HG03175 (cell line): ENCODE results near the gene PNRC1.
"Not testable (repeated sequence)": the region's sequence is repeated elsewhere in the genome, so short reads cannot be mapped to it uniquely, and the experiment has no call there.

Experiments
- ATAC-seq: cut with Tn5 transposase; IDR thresholded peaks from one replicate; pipeline ENCODE4 v1.9.1; 2021; ENCODE audit warnings: mild to moderate bottlenecking, moderate library complexity; ENCODE audit not compliant: unreplicated experiment

PNRC1 gene

GRCh38 chr6:89080281-89081128 lies at the start of gene PNRC1:
PNRC1 (plus strand) TSS chr6:89080751; CDS start chr6:89080895, 144 bp downstream.
- peak; percentile 74 for ATAC-seq

DNA sequence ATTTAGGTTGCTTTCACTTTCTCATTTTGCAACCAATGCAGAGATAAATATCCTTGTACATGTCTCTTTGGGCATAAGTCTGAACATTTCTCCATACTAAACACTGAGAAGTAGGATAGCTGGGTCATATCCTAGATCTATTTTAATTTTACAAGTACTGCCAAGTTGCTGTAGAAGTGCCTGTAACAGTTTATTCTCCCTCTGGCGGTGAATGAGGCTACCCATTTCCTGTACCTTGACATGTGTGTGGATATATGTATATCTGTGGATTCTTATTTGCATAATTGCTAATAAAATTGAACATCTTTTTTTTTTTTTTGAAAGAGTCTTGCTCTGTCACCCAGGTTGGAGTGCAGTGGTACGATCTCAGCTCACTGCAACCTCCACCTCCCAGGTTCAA lies 48.0 kb upstream of the PNRC1 start:
- ATAC-seq: no peak

DNA sequence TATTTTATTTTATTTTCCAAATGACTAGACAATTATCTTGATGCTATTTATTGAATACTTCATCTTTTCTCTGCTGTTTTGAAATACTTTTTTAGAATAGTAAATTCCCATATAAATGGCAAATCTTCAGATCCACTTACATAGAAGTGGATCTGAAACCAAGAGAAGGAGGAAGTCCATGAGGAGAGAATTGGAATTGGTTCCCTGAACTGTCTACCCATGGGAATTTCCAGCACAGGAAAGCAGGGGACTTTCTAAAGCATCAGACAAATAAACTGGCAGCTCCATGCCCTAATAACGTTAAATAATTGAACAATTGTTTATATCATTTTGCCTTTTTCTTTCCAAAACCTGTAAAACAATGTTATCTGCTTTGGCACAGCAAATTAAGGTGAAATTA lies 47.1 kb upstream of the PNRC1 start:
- no peak for ATAC-seq

DNA sequence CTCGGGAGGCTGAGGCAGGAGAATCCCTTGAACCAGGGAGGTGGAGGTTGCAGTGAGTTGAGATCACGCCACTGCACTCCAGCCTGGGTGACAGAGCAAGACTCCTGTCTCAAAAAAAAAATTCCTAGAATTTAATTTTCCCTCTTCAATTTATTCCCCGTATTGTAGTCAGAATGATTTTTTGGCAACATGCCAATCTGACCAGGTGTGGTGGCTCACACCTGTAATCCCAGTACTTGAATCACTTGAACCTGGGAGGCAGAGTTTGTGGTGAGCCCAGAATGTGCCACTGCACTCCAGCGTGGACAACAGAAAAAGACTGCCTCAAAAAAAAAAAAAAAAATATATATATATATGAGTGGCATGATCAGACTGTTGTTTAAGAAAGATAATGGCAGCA lies 46.4 kb upstream of the PNRC1 start:
- not testable (repeated sequence) for ATAC-seq

- ATAC-seq: no peak
Observed at GRCh38 chr6:89034586-89035251, 45.8 kb upstream of the PNRC1 start.

- no peak for ATAC-seq
Observed at GRCh38 chr6:89035252-89036101, 45.1 kb upstream of the PNRC1 start.

DNA sequence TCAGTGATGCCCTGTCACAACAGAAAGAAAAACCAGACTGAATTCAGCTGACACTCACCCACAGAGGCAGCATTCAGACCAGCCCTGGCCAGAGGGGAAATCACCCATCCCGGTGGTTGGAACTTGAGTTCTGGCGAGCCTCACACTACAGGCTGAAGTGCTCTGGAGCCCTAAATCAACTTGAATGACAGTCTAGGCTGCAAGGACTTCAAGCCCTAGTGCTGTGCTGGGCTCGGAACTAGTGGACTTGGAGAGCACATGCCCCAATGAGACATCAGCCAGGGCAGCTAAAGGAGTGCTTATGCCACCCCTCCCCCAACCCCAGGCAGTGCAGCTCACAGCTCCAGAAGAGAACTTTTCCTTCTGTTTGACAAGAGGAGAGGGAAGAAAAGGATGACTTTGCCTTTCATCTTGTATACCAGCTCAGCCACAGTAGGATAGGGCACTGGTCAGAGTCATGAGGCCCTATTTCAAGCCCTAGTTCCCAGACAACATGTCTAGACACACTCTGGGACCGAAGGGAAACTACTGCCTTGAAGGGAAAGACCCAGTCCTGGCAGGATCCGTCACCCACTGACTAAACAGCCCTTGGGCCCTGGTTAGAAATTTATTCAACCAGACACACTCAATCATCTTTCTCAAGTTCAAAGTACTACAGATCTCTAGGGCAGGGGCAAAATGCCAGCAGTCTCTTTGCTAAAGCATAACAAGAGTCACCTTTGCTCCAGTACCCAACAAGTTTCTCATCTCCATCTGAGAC lies 43.2 kb upstream of the PNRC1 start:
- ATAC-seq: no peak

GRCh38 chr6:89037901-89038293 lies 42.7 kb upstream of the PNRC1 start:
- not testable (repeated sequence) for ATAC-seq

- no peak for ATAC-seq
Observed at GRCh38 chr6:89042664-89043063, 37.9 kb upstream of the PNRC1 start.

GRCh38 chr6:89044328-89045010 lies 36.1 kb upstream of the PNRC1 start:
- ATAC-seq: no peak

DNA sequence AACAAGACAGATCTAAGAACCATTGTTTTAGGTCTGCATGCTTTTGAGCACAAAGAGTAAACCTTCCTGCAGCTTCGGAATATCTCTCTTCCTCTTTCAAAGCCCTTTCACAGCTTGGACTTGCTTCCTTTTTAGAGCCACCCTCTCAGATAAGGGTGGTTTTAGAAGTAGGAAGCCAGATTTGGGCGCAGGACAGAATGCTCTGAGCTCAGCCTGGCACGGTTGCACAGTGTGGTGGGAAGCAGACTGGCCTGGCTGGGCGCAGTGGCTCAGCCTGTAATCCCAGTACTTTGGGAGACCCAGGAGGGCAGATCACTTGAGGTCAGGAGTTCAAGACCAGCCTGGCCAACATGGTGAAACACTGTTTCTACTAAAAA lies 35.6 kb upstream of the PNRC1 start:
- ATAC-seq: no peak

GRCh38 chr6:89045576-89045975 lies 35.0 kb upstream of the PNRC1 start:
- ATAC-seq: no peak

DNA sequence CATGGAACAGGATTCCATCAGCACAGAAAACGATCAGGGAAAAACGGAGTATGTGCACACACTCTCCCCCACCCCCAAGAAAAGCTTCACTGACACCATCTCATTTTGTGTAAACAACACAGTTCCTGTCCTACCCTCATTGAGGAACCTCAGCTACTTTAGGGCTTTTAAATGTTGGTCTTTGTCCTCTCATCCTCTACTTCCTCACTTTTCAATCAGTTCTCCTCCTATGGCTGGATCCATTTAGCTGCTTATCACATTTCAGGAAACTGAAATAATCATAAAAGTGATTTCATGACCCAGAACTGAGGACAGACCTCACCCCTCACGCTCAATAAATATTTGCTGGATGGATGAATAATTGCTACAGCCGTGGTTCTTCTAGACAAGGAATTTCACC lies 33.1 kb upstream of the PNRC1 start:
- no peak for ATAC-seq

- no peak for ATAC-seq
Observed at GRCh38 chr6:89048288-89048923, 32.1 kb upstream of the PNRC1 start.

GRCh38 chr6:89048985-89049384 lies 31.6 kb upstream of the PNRC1 start:
- ATAC-seq: no peak

GRCh38 chr6:89050155-89050554 lies 30.4 kb upstream of the PNRC1 start:
- no peak for ATAC-seq

DNA sequence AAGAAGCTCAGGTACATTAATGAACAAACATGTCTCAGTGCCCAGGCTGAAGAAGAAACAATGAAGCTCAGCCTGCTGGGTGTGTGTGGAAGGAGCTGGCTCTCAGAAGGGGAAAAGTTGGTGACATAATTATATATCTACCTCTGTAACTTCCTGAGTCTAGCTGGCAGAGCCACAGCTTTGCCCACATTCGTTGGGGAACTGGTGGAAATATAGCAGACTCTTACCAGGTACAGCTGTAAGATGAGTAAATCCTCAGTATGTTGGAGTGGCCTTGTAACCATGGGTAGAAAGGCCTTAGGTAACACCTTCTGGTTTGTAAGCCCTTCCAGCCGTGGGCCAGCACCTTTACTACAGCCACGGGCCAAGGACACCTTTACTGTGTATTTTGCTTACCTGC lies 29.9 kb upstream of the PNRC1 start:
- ATAC-seq: no peak

- no peak for ATAC-seq
Observed at GRCh38 chr6:89051676-89052075, 28.9 kb upstream of the PNRC1 start.

- ATAC-seq: no peak
Observed at GRCh38 chr6:89054208-89054607, 26.3 kb upstream of the PNRC1 start.

GRCh38 chr6:89057759-89058158 lies 22.8 kb upstream of the PNRC1 start:
- ATAC-seq: no peak
